Testis (tissue), 2 donors: ENCODE data around the gene WNT11.

Source experiments
- CTCF ChIP-seq, 3 experiments: fragments of 450-650 bp in 2 of 3; fragments of 200-600 bp in 1 of 3; sonication (generic) in 1 of 3; IDR thresholded peaks; one replicate each; pipeline ENCODE4 v1.5.1; 2016 to 2019; ENCODE audit warnings: antibody characterized with exemption in 3 of 3, mild to moderate bottlenecking in 2 of 3, moderate library complexity in 1 of 3
- POLR2A ChIP-seq: fragments of 450-650 bp; IDR thresholded peaks from one replicate; pipeline ENCODE4 v1.6.1; 2017; ENCODE audit warnings: antibody characterized with exemption, mild to moderate bottlenecking, moderate library complexity

GRCh38 chr11:76151556-76152085 lies 54.7 kb downstream of the WNT11 start:
- no peak for TF ChIP-seq CTCF (IDR thresholded peaks at IDR 0.05)
- TF ChIP-seq POLR2A = no peak
